Panc1 (cell line): ENCODE measurements around the gene SEC14L5. TPM values are rescaled to one million over a fixed set of nuclear protein-coding genes. Genes with fewer than 3 reads are reported as not detected.

ENCODE experiments used
- ATAC-seq: fragments of 200-7000 bp; cut with Tn5 transposase; 2 replicates; pipeline ENCODE4 v1.9.1; 2020; ENCODE audit warnings: mild to moderate bottlenecking, moderate library complexity
- Bru-seq: library from RNA; stranded (reverse); fragments of 400-500 nt; gene quantifications from one replicate; lab custom pipeline; 2021; lab: Mats Ljungman, UMichigan
- BruChase-seq, 2 experiments: library from RNA; stranded (reverse); fragments of 400-500 nt; gene quantifications; one replicate each; lab custom pipeline; 2021; lab: Mats Ljungman, UMichigan
- BruUV-seq: library from RNA; stranded (reverse); fragments of 400-500 nt; replicated peaks from 2 replicates; lab custom pipeline; 2021; lab: Mats Ljungman, UMichigan
- CTCF ChIA-PET: fragments of 300-600 bp; sonication (Branson Sonifier 250); formaldehyde crosslinking; loops from one replicate; lab custom pipeline; 2022; ENCODE audit warnings: antibody characterized with exemption; lab: Charles Lee
- POLR2A ChIA-PET: fragments of 300-600 bp; sonication (Branson Sonifier 250); formaldehyde crosslinking; loops from one replicate; lab custom pipeline; 2022; ENCODE audit warnings: antibody characterized with exemption; lab: Charles Lee
- DNase-seq: peaks from one replicate; pipeline ENCODE4 v3.0.0-alpha.2; 2010; ENCODE audit warnings: low read depth, low spot score
- H3K27ac ChIP-seq: 2 replicates; pipeline ENCODE4 v1.5.1; 2011; ENCODE audit warnings: mild to moderate bottlenecking, low read length, inconsistent platforms
- H3K27me3 ChIP-seq: fragments of 200-500 bp; sonication (Bioruptor generic); 2 replicates; pipeline ENCODE4 v1.6.0; 2014; ENCODE audit warnings: low read length, inconsistent platforms; ENCODE audit not compliant: control insufficient read depth, insufficient read depth
- H3K36me3 ChIP-seq: fragments of 200-500 bp; sonication (Bioruptor generic); 2 replicates; pipeline ENCODE4 v1.5.1; 2014; ENCODE audit warnings: inconsistent platforms, mild to moderate bottlenecking, low read length, moderate library complexity; ENCODE audit not compliant: control insufficient read depth, insufficient read depth
- H3K4me1 ChIP-seq: 2 replicates; pipeline ENCODE4 v1.5.1; 2011; ENCODE audit warnings: inconsistent platforms, mild to moderate bottlenecking, low read length, moderate library complexity; ENCODE audit not compliant: control insufficient read depth, insufficient read depth
- H3K4me3 ChIP-seq, 2 experiments: 2 replicates each; pipeline ENCODE4 v1.5.1; 2011 to 2012; ENCODE audit warnings: low read depth in 2 of 2, low read length in 2 of 2, mild to moderate bottlenecking in 2 of 2, inconsistent platforms in 1 of 2, moderate library complexity in 1 of 2
- H3K9me3 ChIP-seq: fragments of 200-500 bp; sonication (Bioruptor generic); 2 replicates; pipeline ENCODE4 v1.5.1; 2014; ENCODE audit warnings: low read depth, mild to moderate bottlenecking, inconsistent platforms, low read length, moderate library complexity; ENCODE audit not compliant: control insufficient read depth, insufficient read depth
- CTCF ChIP-seq: fragments of 450-650 bp; IDR thresholded peaks from 2 replicates; pipeline ENCODE4 v1.5.1; 2017; ENCODE audit warnings: mild to moderate bottlenecking
- POLR2AphosphoS5 ChIP-seq: IDR thresholded peaks from 2 replicates; pipeline ENCODE4 v1.6.1; 2012; ENCODE audit warnings: mild to moderate bottlenecking, low read depth, low read length, moderate library complexity
- REST ChIP-seq, 2 experiments: IDR thresholded peaks; 2 replicates each; pipeline ENCODE4 v1.6.1; 2011 to 2012; ENCODE audit warnings: low read depth in 2 of 2, control low read depth in 1 of 2, low read length in 1 of 2, mild to moderate bottlenecking in 1 of 2, moderate library complexity in 1 of 2; ENCODE audit not compliant: insufficient read depth in 1 of 2
- SIN3A ChIP-seq: IDR thresholded peaks from 2 replicates; pipeline ENCODE4 v1.6.1; 2012; ENCODE audit warnings: low read depth, mild to moderate bottlenecking, low read length, moderate library complexity, borderline replicate concordance; ENCODE audit not compliant: insufficient read depth
- TCF7L2 ChIP-seq: IDR thresholded peaks from 2 replicates; pipeline ENCODE4 v1.6.1; 2011; ENCODE audit warnings: mild to moderate bottlenecking, low read depth, low read length, inconsistent platforms
- in situ Hi-C: cut with HindIII; loops from 2 replicates; pipeline ENCODE4 v1.10.0; 2016; ENCODE audit warnings: low sequenced_read_pairs, low pct_unique_long_range_greater_than_20kb
- intact Hi-C: fragments of 100-400 bp; cut with micrococcal nuclease; formaldehyde crosslinking; loops from one replicate; pipeline ENCODE4 v1.10.0; 2022; ENCODE audit not compliant: unreplicated experiment
- long read RNA-seq: library from polyadenylated mRNA; unstranded; transcript quantifications from one replicate; pipeline ENCODE4 v2.0.0, GENCODE V29; 2021; ENCODE audit not compliant: unreplicated experiment
- polyA plus RNA-seq: library from polyadenylated mRNA; unstranded; fragments of >200 nt; gene quantifications from one replicate; pipeline ENCODE4 v1.2.1, GENCODE V29; 2012; ENCODE audit warnings: missing spikeins; ENCODE audit not compliant: insufficient read length
- total RNA-seq: library from RNA; stranded (reverse); gene quantifications from one replicate; pipeline ENCODE4 v1.2.1, GENCODE V29; 2021; ENCODE audit not compliant: unreplicated experiment

SEC14L5 gene
- total RNA-seq (0.26 TPM), Bru-seq, nascent RNA (percentile 21 among the genes with signal in this experiment), BruChase-seq, experiment 1, labeled RNA remaining after a 2-hour chase (percentile 24 among the genes with signal in this experiment), BruChase-seq, experiment 2, labeled RNA remaining after a 6-hour chase (percentile 25 among the genes with signal in this experiment)
- 0.33 TPM for polyA plus RNA-seq
- long read RNA-seq, result 0 reads

GRCh38 chr16:4957720-4958509 lies at the start of gene SEC14L5:
SEC14L5 (plus strand) TSS chr16:4958330; CDS start chr16:4959324, 994 bp downstream.
- in situ Hi-C loops (no loop called here), intact Hi-C loops (loop anchor here (5.0 to 10.0 kb wide), 3 partner anchors 73 to 241 kb away; partner anchors contain the start of genes GLYR1 and UBN1)
- peak within 1 kb of the TSS; percentile 61 to 72 for H3K4me3 ChIP-seq
- H3K27me3 ChIP-seq, result no peaks in the 10 kb centered on the region
- DNase-seq (peak; percentile 89), ATAC-seq (peak; percentile 93)
- no peaks in the 10 kb centered on the region for H3K9me3 ChIP-seq
- peaks cover 26% of the 10 kb centered on the region for H3K4me1 ChIP-seq
- peak within 1 kb of the TSS; percentile 25; the same call in 1 of the 2 replicates for H3K27ac ChIP-seq
- no peaks in the 10 kb centered on the region for H3K36me3 ChIP-seq
- BruUV-seq, result no TSS peak
- ChIA-PET CTCF (interaction anchor here (0.5 to 0.8 kb wide), 5 partner anchors 58 to 299 kb away, joined by 3 to 8 read pairs (median 3); partner anchors contain the start of gene EEF2KMT), POLR2A (interaction anchor here (0.7 kb wide), 1 partner anchor 224 kb away, joined by 7 read pairs; the partner anchor contains the start of gene DNAAF8)
- TF ChIP-seq TCF7L2 (no peak), SIN3A (0 out of 2 replicates have a peak, but pooled peaks have one; percentile 58), POLR2AphosphoS5 (no peak), REST (IDR thresholded peaks at IDR 0.05; ENCODE audit: insufficient read depth in 1 of 2, low read depth in 2 of 2, low read length in 1 of 2) (peak; percentile 93 to 95), CTCF (no peak)

- H3K27ac ChIP-seq, result no peak overlapping the region
- no peak overlapping the region for H3K4me3 ChIP-seq
- in situ Hi-C loops (no loop called here), intact Hi-C loops (no loop called here)
- ChIA-PET POLR2A (no interaction called here), CTCF (no interaction called here)
- H3K36me3 ChIP-seq, result no peaks in the 10 kb centered on the region
- DNase-seq (no peak), ATAC-seq (no peak)
- no peaks in the 10 kb centered on the region for H3K9me3 ChIP-seq
- TF ChIP-seq CTCF, result no peak
- TF ChIP-seq POLR2AphosphoS5, result no peak
- no peak for TF ChIP-seq SIN3A
- no peak for TF ChIP-seq REST (IDR thresholded peaks at IDR 0.05; ENCODE audit: insufficient read depth in 1 of 2, low read depth in 2 of 2, low read length in 1 of 2)
- no peak for TF ChIP-seq TCF7L2
- H3K4me1 ChIP-seq, result no peaks in the 10 kb centered on the region; the same call in 1 of the 2 replicates
- no peaks in the 10 kb centered on the region for H3K27me3 ChIP-seq
- BruUV-seq, result no TSS peak
Measured at GRCh38 chr16:4908854-4909401, 49.2 kb upstream of the SEC14L5 start.
